Endothelial cell of umbilical vein (primary cell): Measurements from ENCODE around the gene LCN12.

Source experiments
- CTCF ChIP-seq, 2 donors: IDR thresholded peaks; 1 replicate in 1 of 2; 2 replicates in 1 of 2; pipeline ENCODE4 v1.5.1; 2011; ENCODE audit warnings: low read length in 2 of 2, mild to moderate bottlenecking in 2 of 2, moderate library complexity in 2 of 2, control low read depth in 1 of 2, inconsistent platforms in 1 of 2, low read depth in 1 of 2; ENCODE audit not compliant: insufficient read depth in 1 of 2; ENCODE audit errors: extremely low read depth in 1 of 2
- POLR2A ChIP-seq: IDR thresholded peaks from 2 replicates; pipeline ENCODE4 v1.6.1; 2012; ENCODE audit warnings: low read depth, mild to moderate bottlenecking, control low read depth, low read length

DNA sequence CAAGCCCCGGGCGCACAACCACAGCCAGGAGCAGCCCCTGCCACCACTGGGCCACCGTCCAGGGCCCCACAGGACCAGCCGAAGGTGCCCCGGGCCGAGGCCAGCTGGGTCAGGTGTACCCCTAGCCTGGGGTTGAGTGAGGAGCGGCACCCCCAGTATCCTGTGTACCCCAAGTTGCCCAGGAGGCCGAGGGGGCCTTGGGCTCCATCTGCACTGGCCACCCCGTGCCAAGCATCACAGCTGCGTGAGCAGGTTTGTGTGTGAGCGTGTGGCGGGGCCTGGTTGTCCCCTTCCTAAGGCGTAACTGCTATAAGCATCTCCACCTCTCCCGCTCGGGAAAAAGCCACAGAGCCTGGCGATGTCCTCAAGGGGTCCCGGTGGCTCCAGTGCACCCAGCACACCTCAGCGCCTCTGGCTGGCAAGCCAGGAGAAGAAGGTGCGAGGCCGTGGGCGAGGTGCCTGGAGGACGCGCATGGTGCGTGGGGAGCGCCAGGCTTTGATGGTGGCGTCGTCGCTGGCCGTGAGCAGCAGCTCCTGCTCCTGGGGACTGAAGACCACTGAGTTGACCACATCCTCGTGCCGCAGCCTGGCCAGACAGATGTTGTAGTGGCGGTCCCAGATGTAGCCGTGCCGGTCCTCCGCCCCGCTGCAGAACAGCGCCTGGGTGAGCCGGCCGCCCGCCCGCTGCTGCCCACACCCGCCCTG, 11.4 kb upstream of the LCN12 start:
- TF ChIP-seq CTCF (IDR thresholded peaks at IDR 0.05; ENCODE audit: extremely low read depth in 1 of 2, insufficient read depth in 1 of 2, low read depth in 1 of 2, low read length in 2 of 2) (no peak), POLR2A (no peak)
